ENCODE results near the gene ADAM10. TPM values are rescaled to one million over a fixed set of nuclear protein-coding genes. Genes with fewer than 3 reads are reported as not detected.
A peak's percentile ranks its signal among the peaks of the same experiment; 100 is the strongest.

Gene ADAM10
- total RNA-seq, 1 donor from 2014 or later, result 243 TPM

DNA sequence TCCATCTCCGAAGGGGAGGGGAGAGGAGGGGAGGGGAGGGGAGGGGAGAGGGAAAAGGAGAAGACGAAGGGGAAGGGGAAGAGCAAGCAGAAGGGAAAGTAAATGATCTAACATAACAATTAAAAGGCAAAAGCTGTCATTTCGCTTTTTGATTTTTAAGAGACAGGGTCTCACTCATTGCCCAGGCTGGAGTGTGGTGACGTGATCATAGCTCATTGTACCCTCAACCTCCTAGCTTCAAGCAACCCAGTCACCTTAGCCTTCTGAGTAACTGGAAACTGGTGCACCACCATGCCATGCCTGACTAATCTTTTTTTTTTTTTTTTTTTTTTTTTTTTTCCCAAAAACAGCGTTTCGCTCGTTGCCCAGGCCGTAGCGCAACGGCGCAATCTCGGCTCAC lies 22.6 kb downstream of the ADAM10 start:
- Mint-ChIP-seq H3K27me3 (ENCODE audit: low read depth, unreplicated experiment) (no peaks in the 10 kb centered on the region), H3K9me3 (ENCODE audit: unreplicated experiment) (no peaks in the 10 kb centered on the region), H3K4me3 (ENCODE audit: unreplicated experiment) (no peak overlapping the region), H3K4me1 (ENCODE audit: low read depth, unreplicated experiment) (peaks cover 26% of the 10 kb centered on the region), H3K36me3 (ENCODE audit: low read depth, unreplicated experiment) (no peaks in the 10 kb centered on the region), H3K27ac (ENCODE audit: unreplicated experiment) (no peak overlapping the region)
- Histone ChIP-seq H2AFZ (ENCODE audit: low read depth, low read length) (no peak overlapping the region), H3K4me2 (ENCODE audit: low read length) (no peak overlapping the region), H4K20me1 (ENCODE audit: insufficient read depth, low read length) (peaks cover 59% of the 10 kb centered on the region), H3K27ac (ENCODE audit: low read depth, low read length) (no peak overlapping the region), H3K4me3 (ENCODE audit: insufficient read depth, low read depth, low read length) (no peak overlapping the region), H3K27me3 (ENCODE audit: insufficient read depth, low read length) (no peaks in the 10 kb centered on the region), H3K9ac (ENCODE audit: low read length) (no peak overlapping the region), H3K4me1 (ENCODE audit: insufficient read depth, low read length) (peaks cover 12% of the 10 kb centered on the region), H3K9me3 (ENCODE audit: insufficient read depth, low read depth, low read length) (no peaks in the 10 kb centered on the region), H3K79me2 (ENCODE audit: insufficient read depth, low read length) (peaks cover 99% of the 10 kb centered on the region), H3K36me3 (ENCODE audit: insufficient read depth, low read length) (no peaks in the 10 kb centered on the region)
- TF ChIP-seq EZH2 (IDR thresholded peaks at IDR 0.05; ENCODE audit: insufficient read depth, low read length) (no peak), CTCF (IDR thresholded peaks at IDR 0.05; ENCODE audit: insufficient read depth, low read depth, low read length) (no peak)
- DNase-seq (ENCODE audit: low read depth) (no peak), FAIRE-seq (no peak)

GRCh38 chr15:58724466-58724865 lies 25.0 kb downstream of the ADAM10 start:
- Histone ChIP-seq H3K27ac (ENCODE audit: low read depth, low read length) (no peak overlapping the region), H3K9ac (ENCODE audit: low read length) (no peak overlapping the region), H3K36me3 (ENCODE audit: insufficient read depth, low read length) (no peaks in the 10 kb centered on the region), H4K20me1 (ENCODE audit: insufficient read depth, low read length) (peaks cover 56% of the 10 kb centered on the region), H3K4me2 (ENCODE audit: low read length) (peak overlapping the region; percentile 34), H3K4me3 (ENCODE audit: insufficient read depth, low read depth, low read length) (no peak overlapping the region), H3K27me3 (ENCODE audit: insufficient read depth, low read length) (no peaks in the 10 kb centered on the region), H3K4me1 (ENCODE audit: insufficient read depth, low read length) (peaks cover 7% of the 10 kb centered on the region), H3K9me3 (ENCODE audit: insufficient read depth, low read depth, low read length) (no peaks in the 10 kb centered on the region), H3K79me2 (ENCODE audit: insufficient read depth, low read length) (peaks cover 97% of the 10 kb centered on the region), H2AFZ (ENCODE audit: low read depth, low read length) (no peak overlapping the region)
- no peaks in the 10 kb centered on the region for H3K27me3 Mint-ChIP-seq (ENCODE audit: low read depth, unreplicated experiment)
- no peak overlapping the region for H3K4me3 Mint-ChIP-seq (ENCODE audit: unreplicated experiment)
- H3K4me1 Mint-ChIP-seq (ENCODE audit: low read depth, unreplicated experiment), result peaks cover 20% of the 10 kb centered on the region
- no peaks in the 10 kb centered on the region for H3K9me3 Mint-ChIP-seq (ENCODE audit: unreplicated experiment)
- peak overlapping the region; percentile 24 for H3K27ac Mint-ChIP-seq (ENCODE audit: unreplicated experiment)
- no peak for TF ChIP-seq EZH2 (IDR thresholded peaks at IDR 0.05; ENCODE audit: insufficient read depth, low read length)
- no peak for TF ChIP-seq CTCF (IDR thresholded peaks at IDR 0.05; ENCODE audit: insufficient read depth, low read depth, low read length)
- FAIRE-seq (no peak), DNase-seq (ENCODE audit: low read depth) (peak; percentile 56)
- H3K36me3 Mint-ChIP-seq (ENCODE audit: low read depth, unreplicated experiment), result no peaks in the 10 kb centered on the region

GRCh38 chr15:58717357-58717756 lies 32.1 kb downstream of the ADAM10 start:
- Histone ChIP-seq H3K4me3 (ENCODE audit: insufficient read depth, low read depth, low read length) (no peak overlapping the region), H3K4me1 (ENCODE audit: insufficient read depth, low read length) (no peaks in the 10 kb centered on the region), H3K36me3 (ENCODE audit: insufficient read depth, low read length) (peaks cover 3% of the 10 kb centered on the region), H3K9me3 (ENCODE audit: insufficient read depth, low read depth, low read length) (no peaks in the 10 kb centered on the region), H3K27ac (ENCODE audit: low read depth, low read length) (no peak overlapping the region), H3K27me3 (ENCODE audit: insufficient read depth, low read length) (no peaks in the 10 kb centered on the region), H2AFZ (ENCODE audit: low read depth, low read length) (no peak overlapping the region), H4K20me1 (ENCODE audit: insufficient read depth, low read length) (peaks cover 29% of the 10 kb centered on the region), H3K4me2 (ENCODE audit: low read length) (no peak overlapping the region), H3K79me2 (ENCODE audit: insufficient read depth, low read length) (peaks cover 45% of the 10 kb centered on the region), H3K9ac (ENCODE audit: low read length) (no peak overlapping the region)
- no peak for FAIRE-seq
- no peak for DNase-seq (ENCODE audit: low read depth)
- Mint-ChIP-seq H3K36me3 (ENCODE audit: low read depth, unreplicated experiment) (peaks cover 12% of the 10 kb centered on the region), H3K4me3 (ENCODE audit: unreplicated experiment) (no peak overlapping the region), H3K27ac (ENCODE audit: unreplicated experiment) (no peak overlapping the region), H3K9me3 (ENCODE audit: unreplicated experiment) (no peaks in the 10 kb centered on the region), H3K4me1 (ENCODE audit: low read depth, unreplicated experiment) (peaks cover 4% of the 10 kb centered on the region), H3K27me3 (ENCODE audit: low read depth, unreplicated experiment) (no peaks in the 10 kb centered on the region)
- TF ChIP-seq EZH2 (IDR thresholded peaks at IDR 0.05; ENCODE audit: insufficient read depth, low read length) (no peak), CTCF (IDR thresholded peaks at IDR 0.05; ENCODE audit: insufficient read depth, low read depth, low read length) (no peak)
